Measurements from ENCODE around the gene GNG13. TPM values are rescaled to one million over a fixed set of nuclear protein-coding genes. Genes with fewer than 3 reads are reported as not detected.

GNG13 gene
- total and polyA plus RNA-seq, 9 of the 15 experiments (the other 6 are each of a cell fraction or from before 2014, with no cell fraction given), result not detected

GRCh38 chr16:764848-765487 lies 35.6 kb downstream of the GNG13 start (continued):
- TF ChIP-seq ARID4B (CRISPR knock-in tag; IDR thresholded peaks at IDR 0.05) (no peak), BMI1 (IDR thresholded peaks at IDR 0.05; ENCODE audit: low read length) (no peak), SNIP1 (IDR thresholded peaks at IDR 0.05; ENCODE audit: low read depth) (no peak), KLF16 (IDR thresholded peaks at IDR 0.05) (no peak), ARHGAP35 (IDR thresholded peaks at IDR 0.05; ENCODE audit: partially characterized antibody) (no peak), RAD21 (CRISPR knock-in tag; conservative IDR thresholded peaks at IDR 0.05 in 1 of 2, IDR thresholded peaks at IDR 0.05 in 1 of 2) (no peak)

Measured in K562 (cell line).